Measurements from ENCODE around the gene PREX1. TPM values are rescaled to one million over a fixed set of nuclear protein-coding genes. Genes with fewer than 3 reads are reported as not detected.

The PREX1 gene
- total RNA-seq, 3 donors from 2014 or later = 9.9 to 14.1 (median 13.5) TPM

DNA sequence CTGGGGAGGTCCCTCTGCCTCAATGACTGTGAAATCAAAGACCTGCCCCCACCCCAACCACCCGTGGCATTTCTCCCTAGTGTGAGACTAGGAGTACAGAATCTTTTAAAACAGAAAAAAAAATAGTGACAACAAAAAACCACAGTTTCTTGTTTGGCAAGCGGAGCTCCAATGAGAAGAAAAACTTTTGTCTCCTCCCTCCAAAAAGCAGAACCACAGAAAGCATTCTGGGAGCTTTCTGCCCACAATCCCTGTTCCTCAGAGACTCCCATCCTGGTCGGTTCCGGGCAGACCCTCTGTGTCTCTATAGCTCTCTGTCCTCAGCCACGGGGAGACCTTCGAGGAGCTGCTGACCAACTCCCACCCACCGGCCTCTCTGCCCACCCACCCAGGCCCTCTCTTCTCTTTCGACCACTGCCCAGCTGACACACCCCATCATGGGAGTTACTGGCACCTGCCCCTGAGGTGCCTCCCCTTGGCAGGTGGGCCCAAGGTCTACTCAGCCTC is 4.9 kb downstream of the PREX1 start:
- no peaks in the 10 kb centered on the region for H3K4me1 ChIP-seq (ENCODE audit: low read depth)
- no peaks in the 10 kb centered on the region for H3K36me3 ChIP-seq (ENCODE audit: low read depth)
- H3K9me3 ChIP-seq = no peaks in the 10 kb centered on the region
- H3K4me3 ChIP-seq = no peak overlapping the region
- intact Hi-C loops (cut with DNase I, micrococcal nuclease) = no loop called here
- TF ChIP-seq, protein P1, sequence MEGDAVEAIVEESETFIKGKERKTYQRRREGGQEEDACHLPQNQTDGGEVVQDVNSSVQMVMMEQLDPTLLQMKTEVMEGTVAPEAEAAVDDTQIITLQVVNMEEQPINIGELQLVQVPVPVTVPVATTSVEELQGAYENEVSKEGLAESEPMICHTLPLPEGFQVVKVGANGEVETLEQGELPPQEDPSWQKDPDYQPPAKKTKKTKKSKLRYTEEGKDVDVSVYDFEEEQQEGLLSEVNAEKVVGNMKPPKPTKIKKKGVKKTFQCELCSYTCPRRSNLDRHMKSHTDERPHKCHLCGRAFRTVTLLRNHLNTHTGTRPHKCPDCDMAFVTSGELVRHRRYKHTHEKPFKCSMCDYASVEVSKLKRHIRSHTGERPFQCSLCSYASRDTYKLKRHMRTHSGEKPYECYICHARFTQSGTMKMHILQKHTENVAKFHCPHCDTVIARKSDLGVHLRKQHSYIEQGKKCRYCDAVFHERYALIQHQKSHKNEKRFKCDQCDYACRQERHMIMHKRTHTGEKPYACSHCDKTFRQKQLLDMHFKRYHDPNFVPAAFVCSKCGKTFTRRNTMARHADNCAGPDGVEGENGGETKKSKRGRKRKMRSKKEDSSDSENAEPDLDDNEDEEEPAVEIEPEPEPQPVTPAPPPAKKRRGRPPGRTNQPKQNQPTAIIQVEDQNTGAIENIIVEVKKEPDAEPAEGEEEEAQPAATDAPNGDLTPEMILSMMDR (IDR thresholded peaks at IDR 0.05) = no peak
- no peak for DNase-seq
- ATAC-seq = no peak

DNA sequence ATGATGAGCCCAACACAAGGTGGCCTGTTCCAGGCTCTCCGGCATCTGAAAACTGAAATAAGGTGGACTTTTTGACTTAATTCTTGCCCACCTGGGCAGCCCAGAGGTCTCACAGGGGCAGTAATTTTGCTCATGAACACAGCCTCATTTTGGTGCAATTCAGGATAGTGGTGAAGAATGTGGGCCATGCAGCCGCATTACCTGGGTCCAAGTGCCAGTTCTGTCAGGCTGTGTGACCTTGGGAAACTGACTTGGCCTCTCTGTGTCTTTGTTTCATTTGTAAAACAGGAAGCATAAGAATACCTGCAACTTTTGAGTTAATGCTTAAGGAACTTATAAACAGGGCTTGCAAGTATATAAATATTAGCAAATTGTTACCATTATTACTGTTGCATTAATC is 5.6 kb downstream of the PREX1 start:
- intact Hi-C loops (cut with DNase I, micrococcal nuclease) = no loop called here
- TF ChIP-seq, protein P1 (IDR thresholded peaks at IDR 0.05) = no peak
- ATAC-seq (no peak), DNase-seq (no peak)
- no peaks in the 10 kb centered on the region for H3K4me1 ChIP-seq (ENCODE audit: low read depth)
- no peak overlapping the region for H3K4me3 ChIP-seq
- H3K9me3 ChIP-seq = no peaks in the 10 kb centered on the region
- H3K36me3 ChIP-seq (ENCODE audit: low read depth) = no peaks in the 10 kb centered on the region

DNA sequence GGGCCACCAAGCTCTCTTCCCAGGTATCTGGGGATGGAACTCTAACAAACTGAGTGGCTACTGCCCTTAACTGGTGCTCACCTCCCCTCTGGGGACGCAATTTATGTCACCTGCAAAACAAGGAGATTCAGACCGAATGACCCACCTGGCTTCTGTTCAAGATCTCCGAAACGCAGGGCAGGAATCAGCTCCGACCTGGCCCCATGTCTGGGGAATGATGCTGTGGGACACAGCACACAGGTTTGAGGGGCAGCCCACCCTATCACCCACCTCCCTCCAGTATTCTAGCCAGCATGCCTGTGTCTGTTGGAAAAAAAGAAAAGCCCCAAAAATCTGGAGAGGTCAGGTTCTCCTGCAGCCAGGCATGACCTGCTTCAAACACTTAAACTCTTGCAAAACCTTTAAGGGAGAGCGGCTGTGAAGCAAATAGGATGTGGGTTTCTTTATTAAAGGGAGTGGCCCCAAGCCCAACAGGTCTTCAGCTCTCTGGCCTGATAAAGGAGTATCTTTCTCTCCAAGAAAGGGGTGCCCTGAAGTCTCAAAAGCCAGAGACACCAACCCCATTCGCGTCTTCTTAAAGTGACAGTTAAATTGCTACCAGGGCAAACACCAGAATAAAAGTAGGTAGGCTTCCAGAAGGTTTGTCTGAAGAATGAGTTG is 6.4 kb downstream of the PREX1 start:
- Histone ChIP-seq H3K36me3 (ENCODE audit: low read depth) (no peaks in the 10 kb centered on the region), H3K4me1 (ENCODE audit: low read depth) (no peaks in the 10 kb centered on the region), H3K9me3 (no peaks in the 10 kb centered on the region), H3K4me3 (no peak overlapping the region)
- intact Hi-C loops (cut with DNase I, micrococcal nuclease) = no loop called here
- TF ChIP-seq, protein P1 (IDR thresholded peaks at IDR 0.05) = no peak
- ATAC-seq = peak; percentile 29
- no peak for DNase-seq

DNA sequence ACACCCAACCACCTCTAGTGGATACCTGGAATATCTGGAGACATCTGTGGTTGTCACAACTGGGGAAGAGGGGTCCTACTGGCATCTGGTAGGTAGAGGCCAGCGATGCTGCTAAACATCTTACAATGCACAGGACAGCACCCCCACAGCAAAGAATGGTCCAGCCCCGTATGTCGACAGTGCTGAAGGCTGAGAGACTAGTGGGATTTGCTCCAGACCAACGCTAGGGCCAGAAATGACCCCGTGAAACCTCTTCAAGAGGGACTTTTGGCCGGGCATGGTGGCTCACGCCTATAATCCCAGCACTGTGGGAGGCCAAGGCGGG is 7.2 kb downstream of the PREX1 start:
- intact Hi-C loops (cut with DNase I, micrococcal nuclease) = no loop called here
- TF ChIP-seq, protein P1 (IDR thresholded peaks at IDR 0.05) = no peak
- Histone ChIP-seq H3K4me3 (no peak overlapping the region), H3K36me3 (ENCODE audit: low read depth) (no peaks in the 10 kb centered on the region), H3K4me1 (ENCODE audit: low read depth) (no peaks in the 10 kb centered on the region), H3K9me3 (no peaks in the 10 kb centered on the region)
- DNase-seq (no peak), ATAC-seq (no peak)

DNA sequence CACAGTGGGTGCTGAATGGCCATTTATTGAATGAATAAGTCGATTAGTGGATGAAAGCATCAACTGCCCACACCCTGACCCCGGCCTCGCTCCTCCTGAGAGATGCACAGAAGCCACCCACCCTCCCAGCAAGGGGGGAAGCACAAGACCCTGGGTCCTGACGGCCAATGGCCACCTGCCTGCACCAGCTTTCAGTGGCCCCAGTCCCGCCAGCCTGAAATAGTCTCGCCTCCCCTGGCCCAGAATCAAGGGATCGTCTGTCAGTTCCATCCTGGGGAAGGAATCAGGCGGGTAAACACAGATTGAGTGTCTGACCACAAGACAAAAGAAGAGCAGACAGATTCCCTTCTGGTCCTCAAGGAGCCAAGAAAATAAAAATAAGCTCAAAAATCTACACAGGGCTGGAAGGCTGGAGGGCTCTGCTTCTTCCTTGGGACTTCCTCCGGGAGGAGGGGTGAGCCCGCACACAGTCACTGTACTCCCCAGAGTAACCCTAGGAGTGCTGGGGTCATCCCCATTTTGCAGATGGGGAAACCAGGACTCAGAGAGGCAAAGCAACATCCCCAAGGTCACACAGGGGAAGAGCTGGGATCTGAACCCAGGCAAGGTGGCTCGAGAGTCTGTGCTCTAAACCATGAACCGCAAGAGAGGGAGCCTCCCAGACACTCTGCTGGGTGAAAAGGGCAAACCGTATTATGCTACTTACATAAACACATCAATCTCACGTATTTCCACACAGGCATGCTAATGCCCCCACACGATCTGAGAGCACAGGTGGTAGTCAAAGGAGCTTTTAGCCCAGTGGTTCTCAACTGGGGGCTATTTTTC is 7.8 kb downstream of the PREX1 start:
- Histone ChIP-seq H3K4me1 (ENCODE audit: low read depth) (no peaks in the 10 kb centered on the region), H3K4me3 (no peak overlapping the region)

More for the DNA sequence above, 7.8 kb downstream of the PREX1 start:
- no peaks in the 10 kb centered on the region for H3K9me3 ChIP-seq
- ATAC-seq (no peak), DNase-seq (no peak)
- TF ChIP-seq, protein P1 (IDR thresholded peaks at IDR 0.05) = no peak
- intact Hi-C loops (cut with DNase I, micrococcal nuclease) = no loop called here
- H3K36me3 ChIP-seq (ENCODE audit: low read depth) = no peaks in the 10 kb centered on the region

All from mucosa of descending colon (tissue), 3 donors.